ENCODE results near the gene UPK3BL1. TPM values are rescaled to one million over a fixed set of nuclear protein-coding genes. Genes with fewer than 3 reads are reported as not detected.
"Not testable (repeated sequence)": the region's sequence is repeated elsewhere in the genome, so short reads cannot be mapped to it uniquely, and the experiment has no call there.

The UPK3BL1 gene
- total and polyA plus RNA-seq, 2 of the 4 experiments (the other 2 are of a cell fraction): 1.6 to 21.1 TPM

GRCh38 chr7:102610441-102610840 lies 32.1 kb downstream of the UPK3BL1 start:
- H2AK5ac ChIP-seq (ENCODE audit: low read depth, low read length); H2BK20ac ChIP-seq (ENCODE audit: low read depth, low read length); in situ Hi-C loops (cut with MboI; ENCODE audit: low sequenced_read_pairs); H3K56ac ChIP-seq (ENCODE audit: extremely low read depth, insufficient read depth, low read length); ATAC-seq (ENCODE audit: low read depth); H3K27me3 ChIP-seq (ENCODE audit: control insufficient read depth, insufficient read depth, low read length); H4K5ac ChIP-seq (ENCODE audit: low read depth, low read length); H3K14ac ChIP-seq (replicated peaks; ENCODE audit: low read depth, low read length); BruUV-seq (replicated peaks); H3K9me1 ChIP-seq (ENCODE audit: insufficient read depth, low read length); H3K4me1 ChIP-seq (ENCODE audit: control insufficient read depth, insufficient read depth, low read length); H4K8ac ChIP-seq (ENCODE audit: low read depth in 2 of 2, low read length in 2 of 2); H3K79me1 ChIP-seq (ENCODE audit: low read depth in 1 of 2, low read length in 2 of 2); H4K91ac ChIP-seq (ENCODE audit: insufficient read depth, low read depth, low read length); dilution Hi-C loops (cut with HindIII; ENCODE audit: low sequenced_read_pairs, unreplicated experiment); POLR2A ChIA-PET (ENCODE audit: unreplicated experiment); H3K18ac ChIP-seq (ENCODE audit: low read depth, low read length); H3K27ac ChIP-seq (ENCODE audit: insufficient read depth, low read length); H3K9me3 ChIP-seq (ENCODE audit: control insufficient read depth, insufficient read depth, low read length); H2AFZ ChIP-seq (replicated peaks; ENCODE audit: low read length, poor library complexity); H3K4me3 ChIP-seq (ENCODE audit: insufficient read depth, low read depth, low read length); CTCF ChIA-PET; H3K36me3 ChIP-seq (ENCODE audit: control insufficient read depth, insufficient read depth, low read length); H3K9ac ChIP-seq (ENCODE audit: low read depth, low read length); H2BK120ac ChIP-seq (ENCODE audit: low read depth, low read length); H3K4me2 ChIP-seq (ENCODE audit: low read depth, low read length); DNase-seq; H2AK9ac ChIP-seq (replicated peaks; ENCODE audit: low read depth, low read length, poor library complexity); H3K23ac ChIP-seq (ENCODE audit: low read depth, low read length); H2BK15ac ChIP-seq (ENCODE audit: low read depth, low read length); H4K20me1 ChIP-seq (ENCODE audit: insufficient read depth, low read length); intact Hi-C loops (cut with micrococcal nuclease); H3K4ac ChIP-seq (ENCODE audit: low read depth, low read length); H2BK5ac ChIP-seq (ENCODE audit: low read depth, low read length, poor library complexity, severe bottlenecking): not testable (repeated sequence)
- WGBS, 2 experiments (ENCODE audit: extremely low coverage in 2 of 2, insufficient read length in 1 of 2): no CpG with 5 or more reads among the region's 7 CpGs

- H2AK9ac ChIP-seq (replicated peaks; ENCODE audit: low read depth, low read length, poor library complexity); H3K9ac ChIP-seq (ENCODE audit: low read depth, low read length); in situ Hi-C loops (cut with MboI; ENCODE audit: low sequenced_read_pairs); H3K9me1 ChIP-seq (ENCODE audit: insufficient read depth, low read length); H3K36me3 ChIP-seq (ENCODE audit: control insufficient read depth, insufficient read depth, low read length); H3K56ac ChIP-seq (ENCODE audit: extremely low read depth, insufficient read depth, low read length); H3K9me3 ChIP-seq (ENCODE audit: control insufficient read depth, insufficient read depth, low read length); H3K4me2 ChIP-seq (ENCODE audit: low read depth, low read length); H3K4me3 ChIP-seq (ENCODE audit: insufficient read depth, low read depth, low read length); H4K20me1 ChIP-seq (ENCODE audit: insufficient read depth, low read length); H2BK20ac ChIP-seq (ENCODE audit: low read depth, low read length); CTCF ChIA-PET; H2AK5ac ChIP-seq (ENCODE audit: low read depth, low read length); H2BK5ac ChIP-seq (ENCODE audit: low read depth, low read length, poor library complexity, severe bottlenecking); H3K23ac ChIP-seq (ENCODE audit: low read depth, low read length); POLR2A ChIA-PET (ENCODE audit: unreplicated experiment); intact Hi-C loops (cut with micrococcal nuclease); DNase-seq; H3K27ac ChIP-seq (ENCODE audit: insufficient read depth, low read length); H3K79me1 ChIP-seq (ENCODE audit: low read depth in 1 of 2, low read length in 2 of 2); H2AFZ ChIP-seq (replicated peaks; ENCODE audit: low read length, poor library complexity); H2BK120ac ChIP-seq (ENCODE audit: low read depth, low read length); H3K4ac ChIP-seq (ENCODE audit: low read depth, low read length); dilution Hi-C loops (cut with HindIII; ENCODE audit: low sequenced_read_pairs, unreplicated experiment); H3K14ac ChIP-seq (replicated peaks; ENCODE audit: low read depth, low read length); H4K91ac ChIP-seq (ENCODE audit: insufficient read depth, low read depth, low read length); H3K27me3 ChIP-seq (ENCODE audit: control insufficient read depth, insufficient read depth, low read length); H3K18ac ChIP-seq (ENCODE audit: low read depth, low read length); ATAC-seq (ENCODE audit: low read depth); H4K8ac ChIP-seq (ENCODE audit: low read depth in 2 of 2, low read length in 2 of 2); H2BK15ac ChIP-seq (ENCODE audit: low read depth, low read length); BruUV-seq (replicated peaks); H4K5ac ChIP-seq (ENCODE audit: low read depth, low read length); H3K4me1 ChIP-seq (ENCODE audit: control insufficient read depth, insufficient read depth, low read length): not testable (repeated sequence)
- no CpG with 5 or more reads among the region's 10 CpGs for WGBS, 2 experiments (ENCODE audit: extremely low coverage in 2 of 2, insufficient read length in 1 of 2)
Measured at GRCh38 chr7:102609734-102610133, 32.9 kb downstream of the UPK3BL1 start.

Measured in IMR-90 (cell line).